Activated T-cell treated with anti-CD3 and anti-CD28 coated beads, Interleukin-2, amount 50 U/mL, for 72 hours (primary cell): ENCODE results near the gene TLE1. TPM values are rescaled to one million over a fixed set of nuclear protein-coding genes. Genes with fewer than 3 reads are reported as not detected.

Experiments
- ATAC-seq, 2 donors: fragments of 150-1000 bp; cut with Tn5 transposase; replicated peaks in 1 of 2; 2 replicates each; pipeline ENCODE4 v1.10.0; 2021; ENCODE audit warnings: moderate library complexity in 2 of 2, mild to moderate bottlenecking in 1 of 2
- DNase-seq, 2 donors: peaks; one replicate each; pipeline ENCODE4 v3.0.0; 2021 to 2022; ENCODE audit warnings: mixed read lengths in 1 of 2
- H3K27ac Mint-ChIP-seq: one replicate; pipeline ENCODE4 v1.8.0; 2022; ENCODE audit warnings: mild to moderate bottlenecking, moderate library complexity, mixed read lengths
- H3K27me3 Mint-ChIP-seq: one replicate; pipeline ENCODE4 v1.8.0; 2022; ENCODE audit warnings: low read depth, mixed read lengths
- H3K36me3 Mint-ChIP-seq, 2 donors: one replicate each; pipeline ENCODE4 v1.8.0; 2022; ENCODE audit warnings: mixed read lengths in 2 of 2, mild to moderate bottlenecking in 1 of 2; ENCODE audit not compliant: insufficient read depth in 2 of 2
- H3K4me1 Mint-ChIP-seq: one replicate; pipeline ENCODE4 v1.8.0; 2022; ENCODE audit warnings: low read depth, mixed read lengths
- H3K4me3 Mint-ChIP-seq, 2 donors: one replicate each; pipeline ENCODE4 v1.8.0; 2022; ENCODE audit warnings: mild to moderate bottlenecking in 2 of 2, mixed read lengths in 2 of 2, moderate library complexity in 2 of 2
- H3K9me3 Mint-ChIP-seq, 2 donors: one replicate each; pipeline ENCODE4 v1.8.0; 2022; ENCODE audit warnings: mixed read lengths in 2 of 2
- total RNA-seq, 2 donors: library from RNA; stranded (reverse); gene quantifications; one replicate each; pipeline ENCODE4 v1.2.3, GENCODE V29; 2022

TLE1 gene
- total RNA-seq, 2 donors from 2014 or later = 0.30 to 0.34 TPM

DNA sequence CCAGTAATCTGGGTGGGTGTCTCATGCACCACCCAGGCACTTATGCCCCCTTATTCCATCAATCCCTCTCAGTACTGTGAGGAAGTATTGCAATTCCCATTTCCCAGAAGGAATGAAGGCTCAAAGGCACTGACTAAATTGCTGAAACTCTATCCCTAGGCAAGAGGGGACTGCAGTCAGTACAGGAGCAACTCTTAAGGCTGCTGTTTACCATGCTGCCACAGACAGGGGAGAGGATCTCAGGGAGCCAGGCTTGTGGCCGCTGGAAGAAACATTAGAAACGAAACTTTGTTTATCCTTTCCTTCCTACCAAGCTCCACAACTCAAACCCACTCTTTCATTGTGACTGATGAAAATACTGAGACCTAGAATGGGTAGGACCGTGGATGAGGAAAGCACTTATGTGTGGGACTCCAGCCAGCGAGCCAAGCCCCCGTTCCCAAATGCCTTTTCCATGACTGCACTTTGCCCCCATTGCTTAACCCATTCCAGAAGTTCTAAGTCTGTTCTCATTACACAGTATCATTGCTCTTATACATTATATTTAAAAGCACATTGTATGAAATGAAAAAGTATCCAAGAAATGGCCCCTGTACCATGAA, 54.3 kb downstream of the TLE1 start:
- Mint-ChIP-seq H3K9me3 (no peaks in the 10 kb centered on the region), H3K4me3 (no peak overlapping the region), H3K4me1 (no peaks in the 10 kb centered on the region), H3K27me3 (no peaks in the 10 kb centered on the region), H3K27ac (no peak overlapping the region), H3K36me3 (no peaks in the 10 kb centered on the region)
- no peak for ATAC-seq
- DNase-seq = no peak

GRCh38 chr9:81633952-81634854, 55.1 kb downstream of the TLE1 start:
- Mint-ChIP-seq H3K27ac (no peak overlapping the region), H3K4me3 (no peak overlapping the region), H3K27me3 (no peaks in the 10 kb centered on the region), H3K9me3 (no peaks in the 10 kb centered on the region), H3K36me3 (no peaks in the 10 kb centered on the region), H3K4me1 (no peaks in the 10 kb centered on the region)
- ATAC-seq (no peak), DNase-seq (no peak)

- Mint-ChIP-seq H3K4me1 (no peaks in the 10 kb centered on the region), H3K4me3 (no peak overlapping the region), H3K27ac (no peak overlapping the region), H3K9me3 (no peaks in the 10 kb centered on the region), H3K36me3 (no peaks in the 10 kb centered on the region), H3K27me3 (no peaks in the 10 kb centered on the region)
- DNase-seq (no peak), ATAC-seq (no peak)
These were observed 56.7 kb downstream of the TLE1 start for GRCh38 chr9:81632599-81632998.

GRCh38 chr9:81631218-81631745, 58.1 kb downstream of the TLE1 start:
- ATAC-seq = no peak
- no peak overlapping the region for H3K27ac Mint-ChIP-seq

DNA sequence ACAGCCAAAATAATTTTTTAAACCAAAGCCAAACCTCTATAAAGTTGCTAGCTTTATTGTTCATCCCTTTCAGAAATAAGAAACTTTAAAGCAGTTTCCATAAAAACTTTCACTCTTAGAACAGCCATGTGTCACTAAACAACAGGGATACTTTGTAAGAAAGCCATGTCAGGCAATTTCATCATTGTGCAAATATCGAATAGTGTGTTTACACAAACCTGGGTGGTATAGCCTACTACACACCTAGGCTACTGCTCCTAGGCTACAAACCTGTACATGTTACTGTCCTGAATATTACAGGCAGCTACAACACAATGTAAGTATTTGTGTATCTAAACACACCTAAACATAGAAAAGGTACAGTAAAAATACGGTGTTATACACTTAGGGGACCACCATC, 59.9 kb downstream of the TLE1 start:
- H3K27ac Mint-ChIP-seq = no peak overlapping the region
- no peaks in the 10 kb centered on the region for H3K36me3 Mint-ChIP-seq
- H3K27me3 Mint-ChIP-seq = no peaks in the 10 kb centered on the region
- ATAC-seq (no peak), DNase-seq (no peak)
- H3K9me3 Mint-ChIP-seq = no peaks in the 10 kb centered on the region
- no peak overlapping the region for H3K4me3 Mint-ChIP-seq
- H3K4me1 Mint-ChIP-seq = no peaks in the 10 kb centered on the region

More at GRCh38 chr9:81631218-81631745, 58.1 kb downstream of the TLE1 start:
- Mint-ChIP-seq H3K4me1 (no peaks in the 10 kb centered on the region), H3K9me3 (no peaks in the 10 kb centered on the region), H3K4me3 (no peak overlapping the region), H3K36me3 (no peaks in the 10 kb centered on the region), H3K27me3 (no peaks in the 10 kb centered on the region)
- no peak for DNase-seq

DNA sequence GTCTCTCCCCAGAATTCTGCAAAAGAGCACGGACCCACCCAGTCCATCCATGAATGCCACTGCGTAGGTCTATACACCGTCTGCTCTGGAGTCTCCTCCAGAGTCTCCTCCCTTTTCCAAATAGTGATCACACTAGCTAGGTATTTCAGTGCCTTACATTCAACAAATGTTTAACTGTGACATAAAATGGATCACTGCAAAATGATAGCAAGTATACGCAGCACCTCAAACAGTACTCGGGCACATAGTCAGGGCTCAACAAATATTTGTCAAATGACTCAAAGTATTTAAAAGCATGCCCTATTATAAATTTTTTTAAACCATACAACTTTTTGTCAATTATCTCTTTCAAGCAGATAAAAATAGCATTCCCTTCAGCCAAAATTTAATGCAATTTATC, 60.5 kb downstream of the TLE1 start:
- Mint-ChIP-seq H3K27ac (no peak overlapping the region), H3K4me3 (no peak overlapping the region), H3K27me3 (peaks cover 4% of the 10 kb centered on the region), H3K9me3 (no peaks in the 10 kb centered on the region), H3K4me1 (no peaks in the 10 kb centered on the region), H3K36me3 (no peaks in the 10 kb centered on the region)
- no peak for DNase-seq
- no peak for ATAC-seq

DNA sequence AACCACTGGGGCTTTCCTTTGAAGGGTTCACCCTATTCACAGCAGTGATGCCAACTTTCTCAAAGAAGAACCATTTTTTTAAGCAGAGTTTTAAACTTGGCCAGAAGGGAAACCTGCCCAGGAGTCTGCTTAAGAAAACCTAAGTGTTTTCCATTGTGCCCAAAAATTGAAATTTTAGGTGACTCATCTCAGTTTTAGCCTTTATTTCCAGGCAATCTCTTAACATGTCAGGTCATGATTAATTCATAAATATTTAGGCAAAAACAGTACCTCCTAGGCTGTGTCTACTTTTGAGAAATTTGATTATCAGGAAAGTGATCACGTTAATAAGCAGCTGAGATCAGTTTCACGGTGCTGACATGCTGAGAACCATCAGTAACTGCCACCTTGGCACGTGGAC, 61.9 kb downstream of the TLE1 start:
- Mint-ChIP-seq H3K27me3 (peaks cover 6% of the 10 kb centered on the region), H3K36me3 (peaks cover 0 to 2% of the 10 kb centered on the region in 2 donors), H3K4me3 (no peak overlapping the region)

GRCh38 chr9:81626511-81626910, 62.8 kb downstream of the TLE1 start:
- Mint-ChIP-seq H3K36me3 (peaks cover 0 to 2% of the 10 kb centered on the region in 2 donors), H3K4me1 (no peaks in the 10 kb centered on the region), H3K27me3 (peaks cover 7% of the 10 kb centered on the region), H3K27ac (no peak overlapping the region), H3K4me3 (no peak overlapping the region), H3K9me3 (peaks cover 0 to 2% of the 10 kb centered on the region in 2 donors)
- DNase-seq = no peak
- no peak for ATAC-seq

More for the DNA sequence above, 61.9 kb downstream of the TLE1 start:
- peaks cover 0 to 2% of the 10 kb centered on the region in 2 donors for H3K9me3 Mint-ChIP-seq
- ATAC-seq = no peak
- DNase-seq = no peak
- H3K4me1 Mint-ChIP-seq = no peaks in the 10 kb centered on the region
- H3K27ac Mint-ChIP-seq = no peak overlapping the region

DNA sequence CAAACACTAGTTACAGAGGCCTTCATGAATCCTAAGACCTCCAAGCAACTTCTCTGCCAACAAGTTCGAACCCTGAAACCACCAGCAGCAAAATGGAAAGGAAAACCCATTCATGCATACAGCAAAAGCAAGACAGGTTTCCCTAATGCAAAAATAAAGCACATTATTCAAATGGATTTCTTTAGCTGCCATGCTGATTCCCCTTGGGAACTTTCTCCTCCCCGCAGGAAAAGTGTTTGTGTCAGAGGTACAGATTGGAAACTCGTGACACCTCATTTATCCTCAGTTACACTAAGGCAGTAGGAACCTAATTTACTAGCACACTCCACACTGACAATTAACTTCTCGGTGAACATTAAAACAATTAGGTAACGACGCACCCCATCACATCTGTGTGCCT, 63.4 kb downstream of the TLE1 start:
- Mint-ChIP-seq H3K36me3 (peaks cover 0 to 2% of the 10 kb centered on the region in 2 donors), H3K27ac (no peak overlapping the region), H3K9me3 (peaks cover 0 to 2% of the 10 kb centered on the region in 2 donors), H3K4me3 (no peak overlapping the region), H3K4me1 (no peaks in the 10 kb centered on the region), H3K27me3 (peaks cover 12% of the 10 kb centered on the region)
- no peak for DNase-seq
- ATAC-seq = no peak

GRCh38 chr9:81623778-81624177, 65.6 kb downstream of the TLE1 start:
- no peak overlapping the region for H3K4me3 Mint-ChIP-seq
- H3K27me3 Mint-ChIP-seq = peaks cover 12% of the 10 kb centered on the region
- peaks cover 8% of the 10 kb centered on the region for H3K4me1 Mint-ChIP-seq
- H3K27ac Mint-ChIP-seq = no peak overlapping the region
- H3K9me3 Mint-ChIP-seq = peaks cover 0 to 2% of the 10 kb centered on the region in 2 donors
- peaks cover 0 to 2% of the 10 kb centered on the region in 2 donors for H3K36me3 Mint-ChIP-seq
- DNase-seq = no peak
- ATAC-seq = no peak

DNA sequence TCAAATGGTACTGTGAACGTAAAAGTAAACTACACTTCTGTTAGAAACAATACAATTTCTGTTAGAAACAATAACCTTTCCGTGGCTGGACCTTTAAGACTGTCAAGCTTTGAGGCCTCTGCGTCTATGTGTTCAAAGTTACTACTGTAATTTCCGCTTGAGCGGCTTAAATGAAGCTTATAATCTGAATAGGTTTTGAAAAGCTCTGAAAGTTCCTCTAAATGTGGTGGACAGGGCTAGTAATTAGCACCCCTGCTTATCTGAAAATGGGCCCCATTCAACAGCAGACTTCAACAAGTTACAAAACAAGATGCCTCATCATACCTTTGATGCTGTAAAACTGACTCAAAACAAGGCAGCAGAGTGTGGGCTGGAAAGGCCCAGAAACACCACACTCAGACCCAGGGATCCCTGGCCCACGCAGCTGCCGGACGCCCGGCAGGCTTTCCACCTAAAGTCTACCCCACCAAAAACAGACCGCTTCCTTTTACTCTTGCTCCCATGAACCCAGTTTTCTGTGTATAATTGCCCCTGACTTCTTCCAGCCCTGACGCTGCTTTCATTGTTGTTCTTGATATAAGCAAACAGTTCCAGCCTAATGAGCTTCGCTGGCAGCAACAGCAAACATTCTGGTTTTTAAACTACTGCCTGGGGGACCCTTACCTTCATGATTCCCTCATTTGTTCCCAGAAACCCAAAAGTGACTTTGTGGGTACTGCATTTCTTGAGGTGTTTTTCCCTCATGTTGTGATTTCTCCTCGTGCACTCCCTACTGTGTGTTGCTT, 66.7 kb downstream of the TLE1 start:
- H3K4me1 Mint-ChIP-seq = peaks cover 8% of the 10 kb centered on the region
- no peak overlapping the region for H3K27ac Mint-ChIP-seq
- H3K9me3 Mint-ChIP-seq = peaks cover 0 to 2% of the 10 kb centered on the region in 2 donors
- H3K27me3 Mint-ChIP-seq = peaks cover 12% of the 10 kb centered on the region
- peaks cover 0 to 2% of the 10 kb centered on the region in 2 donors for H3K36me3 Mint-ChIP-seq
- DNase-seq (no peak), ATAC-seq (no peak)
- no peak overlapping the region for H3K4me3 Mint-ChIP-seq

DNA sequence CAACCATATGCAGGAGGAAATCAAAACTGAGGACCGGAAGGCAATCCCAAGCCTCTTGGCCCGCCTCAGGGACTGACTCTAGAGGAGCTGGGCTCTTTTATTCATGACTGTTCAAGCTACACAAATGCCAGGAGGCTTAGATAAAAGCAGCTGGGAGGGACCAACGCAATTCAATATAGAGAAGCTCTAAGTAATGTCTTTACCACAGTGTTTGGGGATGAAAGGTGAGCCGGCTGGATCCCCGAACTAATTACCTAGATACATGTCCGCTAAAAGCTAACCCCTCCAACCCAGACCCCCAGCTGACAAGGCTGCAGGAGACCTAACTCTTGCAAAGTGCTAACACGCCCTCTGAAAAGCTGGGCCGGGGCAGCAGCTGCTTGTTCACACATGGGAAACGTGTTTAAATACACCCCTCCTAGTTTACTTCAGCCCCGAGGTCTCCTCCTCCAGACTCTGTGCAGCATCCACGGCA, 67.5 kb downstream of the TLE1 start:
- H3K27ac Mint-ChIP-seq = no peak overlapping the region

More for the DNA sequence above, 67.5 kb downstream of the TLE1 start:
- H3K27me3 Mint-ChIP-seq = peaks cover 12% of the 10 kb centered on the region
- H3K9me3 Mint-ChIP-seq = peaks cover 0 to 2% of the 10 kb centered on the region in 2 donors
- ATAC-seq (no peak), DNase-seq (no peak)
- H3K4me3 Mint-ChIP-seq = no peak overlapping the region
- H3K4me1 Mint-ChIP-seq = peaks cover 8% of the 10 kb centered on the region
- peaks cover 0 to 2% of the 10 kb centered on the region in 2 donors for H3K36me3 Mint-ChIP-seq
